Inflammatory macrophage treated with lipopolysaccharide for 1 hour (primary cell): ENCODE measurements around the gene DOLPP1.
A peak's percentile ranks its signal among the peaks of the same experiment; 100 is the strongest.

Experiments
- DNase-seq, 2 donors: peaks; one replicate each; pipeline ENCODE4 v3.0.0-alpha.2; 2020 to 2022

DOLPP1 gene

DNA sequence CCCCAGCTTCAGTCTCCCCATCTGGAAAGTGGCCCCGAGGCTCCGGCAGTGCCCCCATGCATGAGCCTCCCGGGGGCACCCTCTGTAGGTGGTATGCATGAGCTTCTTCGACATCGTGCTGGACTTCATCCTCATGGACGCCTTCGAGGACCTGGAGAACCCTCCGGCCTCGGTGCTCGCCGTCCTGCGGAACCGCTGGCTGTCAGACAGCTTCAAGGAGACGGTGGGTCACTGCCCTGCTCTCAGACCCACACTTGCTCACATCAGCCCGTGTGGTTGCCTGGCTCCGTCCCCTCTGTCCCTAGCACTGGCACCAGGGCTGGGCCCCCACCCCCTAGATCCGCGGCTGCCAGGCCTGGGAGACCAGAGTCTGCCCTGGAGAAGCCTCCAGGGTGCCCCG lies 12.8 kb upstream of the DOLPP1 start:
- no peak for DNase-seq

DNA sequence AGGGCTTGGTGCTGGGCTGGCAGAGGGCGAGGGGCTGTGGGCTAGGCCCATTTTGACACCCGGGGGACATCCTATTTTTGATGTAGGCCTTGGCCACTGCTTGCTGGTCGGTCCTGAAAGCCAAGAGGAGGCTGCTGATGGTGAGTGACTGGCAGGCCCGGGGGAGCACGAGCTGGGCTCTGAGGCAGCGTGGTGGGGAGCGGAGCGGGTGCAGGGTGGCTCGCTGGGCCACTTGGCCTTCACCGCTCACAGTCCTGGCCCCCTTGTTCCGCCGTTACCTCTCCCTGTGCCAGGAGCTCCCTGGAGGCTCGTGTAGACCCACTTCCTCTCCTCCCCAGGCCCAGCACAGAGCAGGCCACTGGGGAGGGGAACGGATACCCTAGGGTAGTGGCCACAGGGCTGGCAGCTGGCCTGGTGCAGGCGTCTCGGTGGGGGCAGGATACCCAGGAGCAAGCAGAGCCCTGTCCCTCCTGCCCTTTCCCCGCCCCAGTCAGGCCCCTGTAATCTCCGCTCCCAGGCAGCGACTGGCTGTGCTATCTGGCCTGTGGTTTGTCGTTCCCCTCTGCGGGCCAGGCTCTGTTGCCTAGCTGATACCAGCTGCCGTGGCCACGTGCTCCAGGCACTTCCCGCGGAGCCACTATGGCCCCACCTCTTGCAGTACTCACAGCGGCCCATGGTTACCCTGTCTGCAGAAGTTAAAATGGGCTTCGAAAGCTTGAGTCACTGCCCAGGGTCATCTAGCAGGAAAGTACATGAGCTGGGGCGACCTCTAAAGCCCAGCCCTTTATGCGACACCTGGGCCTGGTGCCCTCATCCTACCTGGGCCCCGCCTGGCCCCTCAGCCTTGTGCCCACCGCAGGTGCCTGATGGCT lies 11.7 kb upstream of the DOLPP1 start:
- DNase-seq = peak; percentile 75 to 78

GRCh38 chr9:129069862-129070641 lies 10.9 kb upstream of the DOLPP1 start:
- no peak for DNase-seq

- DNase-seq = no peak
Observed at GRCh38 chr9:129070696-129071525, 10.0 kb upstream of the DOLPP1 start.

GRCh38 chr9:129071526-129072126 lies 9.3 kb upstream of the DOLPP1 start:
- DNase-seq = no peak

- DNase-seq = no peak
Observed at GRCh38 chr9:129072171-129072570, 8.7 kb upstream of the DOLPP1 start.

DNA sequence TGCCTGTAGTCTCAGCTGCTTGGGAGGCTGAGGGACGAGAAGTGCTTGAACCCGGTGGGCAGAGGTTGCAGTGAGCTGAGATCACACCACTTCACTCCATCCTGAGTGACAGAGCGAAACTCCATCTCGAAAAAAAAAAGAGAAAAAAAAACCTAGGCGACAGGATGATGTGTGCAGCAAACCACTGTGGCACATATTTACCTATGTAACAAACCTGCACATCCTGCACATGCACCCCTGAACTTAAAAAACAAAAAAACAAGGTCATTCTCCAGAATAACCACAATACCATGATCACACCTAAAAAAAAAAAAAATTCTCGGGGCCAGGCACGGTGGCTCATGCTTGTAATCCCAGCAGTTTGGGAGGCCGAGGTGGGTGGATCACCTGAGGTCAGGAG lies 7.5 kb upstream of the DOLPP1 start:
- no peak for DNase-seq

GRCh38 chr9:129074106-129074505 lies 6.8 kb upstream of the DOLPP1 start:
- DNase-seq = no peak

GRCh38 chr9:129075996-129076639 lies 4.8 kb upstream of the DOLPP1 start:
- no peak for DNase-seq

- DNase-seq = no peak
Observed at GRCh38 chr9:129076640-129077037, 4.3 kb upstream of the DOLPP1 start.

DNA sequence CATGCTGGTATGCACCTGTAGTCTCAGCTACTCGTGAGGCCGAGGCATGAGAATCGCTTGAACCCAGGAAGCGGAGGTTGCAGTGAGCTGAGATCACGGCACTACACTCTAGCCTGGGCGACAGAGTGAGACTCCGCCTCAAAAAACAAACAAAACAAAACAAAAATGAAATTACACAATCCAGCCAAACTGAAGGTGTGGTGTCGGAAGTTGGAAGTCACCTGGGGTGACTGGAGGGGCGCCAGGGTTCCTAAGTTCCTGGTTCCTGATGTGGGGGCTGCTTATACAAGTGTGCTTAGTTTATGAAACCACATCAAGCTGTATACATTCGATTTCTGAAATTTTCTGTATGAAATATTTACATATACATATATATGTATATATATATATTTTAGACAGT lies 3.7 kb upstream of the DOLPP1 start:
- DNase-seq = no peak

DNA sequence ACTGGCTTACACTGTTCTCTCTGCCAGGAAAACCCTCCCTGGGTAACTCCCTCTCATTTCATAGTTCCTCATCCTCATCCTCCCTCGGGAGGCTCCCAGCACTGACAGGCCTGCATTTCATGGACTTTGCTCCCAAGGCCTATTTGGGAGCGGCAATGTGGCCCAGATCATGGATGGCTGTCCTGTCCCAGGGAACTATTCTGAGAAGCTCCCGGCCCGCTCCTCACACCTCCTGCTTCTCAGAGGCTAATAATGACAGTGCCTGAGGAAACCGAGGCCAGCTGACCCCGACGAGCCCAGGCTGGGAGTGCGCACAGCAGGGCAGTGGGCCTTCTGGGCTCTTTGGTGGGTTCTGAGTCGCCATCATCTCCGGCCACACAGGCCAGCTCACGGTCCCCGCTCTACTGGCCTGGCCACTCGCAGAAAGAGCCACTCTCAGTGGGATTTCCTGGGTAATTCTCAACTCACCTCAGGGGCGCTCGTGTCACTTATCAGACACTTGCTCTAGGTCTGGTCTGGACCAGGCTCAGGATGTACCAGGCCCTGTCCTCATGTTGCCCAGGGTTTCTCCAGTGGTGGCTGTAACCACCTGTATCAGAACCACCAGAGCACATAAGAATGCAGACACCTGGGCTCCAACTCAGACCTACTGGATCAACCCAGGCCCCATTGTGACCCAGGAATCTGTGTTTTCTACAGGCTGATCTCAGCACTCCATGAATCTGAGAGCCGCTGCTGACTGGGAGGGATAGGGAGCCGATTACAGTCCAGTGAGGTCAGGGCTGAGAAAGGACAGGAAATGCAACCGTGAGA lies 2.0 kb upstream of the DOLPP1 start:
- DNase-seq = no peak

DNA sequence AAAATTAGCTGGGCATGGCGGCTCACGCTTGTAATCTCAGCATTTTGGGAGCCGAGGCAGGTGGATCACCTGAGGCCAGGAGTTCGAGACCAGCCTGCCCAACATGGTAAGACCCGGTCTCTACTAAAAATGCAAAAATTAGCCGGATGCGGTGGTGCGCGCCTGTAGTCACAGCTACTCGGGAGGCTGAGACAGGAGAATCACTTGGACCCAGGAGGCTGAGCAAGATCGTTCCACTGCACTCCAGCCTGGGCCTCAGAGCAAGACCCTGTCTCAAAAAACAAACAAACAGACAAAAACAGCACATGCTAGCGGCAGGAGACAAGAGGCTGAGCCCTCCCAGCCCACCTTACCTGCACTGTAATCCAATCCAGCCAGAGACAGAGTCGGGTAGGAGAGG lies 1.1 kb upstream of the DOLPP1 start:
- DNase-seq = no peak

DNA sequence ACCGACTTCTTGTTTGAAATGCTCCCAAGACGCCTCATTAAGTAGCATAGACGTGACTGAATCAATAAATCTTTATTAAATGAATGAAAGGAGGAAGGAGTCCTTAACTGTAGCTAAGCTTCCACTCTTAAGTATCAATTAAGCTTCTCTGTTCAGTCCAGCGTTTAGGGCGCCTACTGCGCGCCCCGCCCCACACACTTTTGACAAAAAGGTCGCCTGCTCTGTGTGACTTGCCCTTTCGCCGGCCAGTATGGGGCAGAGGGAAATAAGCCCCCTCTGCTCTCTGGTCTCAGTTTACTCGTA lies 662 bp upstream of the DOLPP1 start:
- DNase-seq = no peak

GRCh38 chr9:129081388-129081904 lies 535 bp downstream of the DOLPP1 start:
- peak in 1 of 2 donors; percentile 18 for DNase-seq

DNA sequence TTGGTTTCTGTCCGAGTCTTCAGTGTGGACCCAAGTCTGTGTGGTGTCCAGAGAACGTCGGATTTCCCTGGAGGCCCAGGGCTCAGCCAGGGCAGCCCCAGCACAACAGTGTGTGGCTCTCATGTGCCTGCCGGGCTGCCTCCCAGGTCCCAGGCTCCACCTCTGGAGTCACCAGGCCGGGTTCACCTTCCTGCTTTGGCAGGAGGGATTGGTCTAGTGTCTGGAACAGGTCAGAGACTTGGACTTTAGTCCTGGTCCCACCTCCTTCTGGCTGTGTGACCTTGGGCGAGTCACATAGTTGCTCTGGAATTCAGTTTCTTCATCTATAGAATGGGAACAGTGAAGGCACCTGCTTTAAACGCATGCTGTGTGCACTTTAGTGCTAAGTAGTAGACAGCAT lies 3.2 kb downstream of the DOLPP1 start:
- DNase-seq = no peak

GRCh38 chr9:129089246-129089645 lies 8.3 kb downstream of the DOLPP1 start:
- DNase-seq = no peak

DNA sequence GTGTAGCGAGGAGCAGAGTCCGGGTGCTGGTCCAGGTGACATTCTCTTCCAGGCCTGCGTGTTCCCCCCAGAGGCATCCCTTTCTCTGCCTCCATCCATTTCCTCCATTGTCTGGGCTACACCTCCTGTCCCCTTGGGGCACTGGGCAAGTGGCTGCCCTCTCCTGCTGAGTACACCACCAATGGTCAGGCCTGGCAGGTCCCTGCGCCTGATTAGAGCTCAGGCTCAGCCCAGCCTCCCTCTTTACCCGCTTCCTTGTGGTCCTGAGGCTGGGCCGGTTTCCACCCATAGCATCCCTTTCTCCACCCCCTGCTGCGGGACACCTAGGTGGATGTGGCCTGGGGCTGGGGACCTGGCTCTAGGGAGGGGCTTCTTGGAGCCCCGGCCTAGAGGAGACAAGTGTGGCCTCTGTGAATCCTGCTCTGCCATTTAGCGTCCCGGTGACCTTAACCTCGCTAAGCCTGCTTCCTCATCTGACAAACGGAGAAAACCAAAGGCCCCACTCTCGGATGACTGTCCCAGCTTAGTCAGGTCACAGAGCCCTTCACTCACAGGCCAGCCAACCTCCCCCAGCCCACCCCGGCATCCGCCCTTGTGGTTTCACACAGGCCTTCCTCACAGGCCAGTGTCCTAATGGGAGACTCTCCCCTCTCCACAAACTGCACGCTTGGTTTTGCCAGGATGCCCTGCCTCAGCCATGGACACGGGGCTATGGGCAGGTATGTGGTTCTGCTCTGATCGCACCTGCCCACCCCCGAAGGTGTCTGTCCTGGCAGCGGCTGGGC lies 12.9 kb downstream of the DOLPP1 start:
- DNase-seq = no peak

GRCh38 chr9:129094387-129095169 lies 13.7 kb downstream of the DOLPP1 start:
- no peak for DNase-seq
